Stimulated activated naive CD4-positive, alpha-beta T cell treated with Interleukin-2 at 50 U/mL for 16 hours (primary cell): ENCODE data around the gene KRTAP10-1.

Experiments used
- DNase-seq: peaks from one replicate; lab custom pipeline; 2025; lab: John Stamatoyannopoulos, UW

Gene KRTAP10-1

GRCh38 chr21:44548381-44548780 is 8.4 kb upstream of the KRTAP10-1 start:
- no peak for DNase-seq

GRCh38 chr21:44547656-44548331 is 7.8 kb upstream of the KRTAP10-1 start:
- DNase-seq: no peak

- no peak for DNase-seq
Observed at GRCh38 chr21:44544566-44544965, 4.6 kb upstream of the KRTAP10-1 start.

- DNase-seq: no peak
Observed at GRCh38 chr21:44542716-44543115, 2.7 kb upstream of the KRTAP10-1 start.

GRCh38 chr21:44540741-44541288 is 820 bp upstream of the KRTAP10-1 start:
- DNase-seq: no peak

- no peak for DNase-seq
Observed at GRCh38 chr21:44539046-44539445, 949 bp downstream of the KRTAP10-1 start.

GRCh38 chr21:44537930-44538911 is 1.8 kb downstream of the KRTAP10-1 start:
- DNase-seq: no peak

- DNase-seq: no peak
Observed at GRCh38 chr21:44535963-44536362, 4.0 kb downstream of the KRTAP10-1 start.

GRCh38 chr21:44534688-44535087 is 5.3 kb downstream of the KRTAP10-1 start:
- no peak for DNase-seq

GRCh38 chr21:44533891-44534627 is 5.9 kb downstream of the KRTAP10-1 start:
- no peak for DNase-seq

- no peak for DNase-seq
Observed at GRCh38 chr21:44533121-44533890, 6.7 kb downstream of the KRTAP10-1 start.

GRCh38 chr21:44532712-44533111 is 7.3 kb downstream of the KRTAP10-1 start:
- no peak for DNase-seq

GRCh38 chr21:44531606-44532564 is 8.1 kb downstream of the KRTAP10-1 start:
- DNase-seq: no peak

- no peak for DNase-seq
Observed at GRCh38 chr21:44530903-44531605, 8.9 kb downstream of the KRTAP10-1 start.

- DNase-seq: no peak
Observed at GRCh38 chr21:44530221-44530902, 9.6 kb downstream of the KRTAP10-1 start.

- DNase-seq: no peak
Observed at GRCh38 chr21:44529503-44530125, 10.4 kb downstream of the KRTAP10-1 start.

- DNase-seq: no peak
Observed at GRCh38 chr21:44529011-44529421, 11.0 kb downstream of the KRTAP10-1 start.

GRCh38 chr21:44528634-44528995 is 11.4 kb downstream of the KRTAP10-1 start:
- DNase-seq: no peak
